IMR-90 (cell line): ENCODE results near the gene KLF17. TPM values are rescaled to one million over a fixed set of nuclear protein-coding genes. Genes with fewer than 3 reads are reported as not detected.

Source experiments
- ATAC-seq: fragments of 200-7000 bp; cut with Tn5 transposase; 2 replicates; pipeline ENCODE4 v1.9.1; 2020; ENCODE audit warnings: low read depth, mild to moderate bottlenecking, moderate library complexity
- BruUV-seq: library from RNA; stranded (reverse); fragments of 400-500 nt; replicated peaks from 2 replicates; lab custom pipeline; 2021; lab: Mats Ljungman, UMichigan
- CTCF ChIA-PET: fragments of 300-600 bp; formaldehyde crosslinking; extraction: SDS; loops from one replicate; lab custom pipeline; 2021; ENCODE audit warnings: antibody characterized with exemption; lab: Yijun Ruan, JAX
- POLR2A ChIA-PET: fragments of 300-600 bp; sonication (Branson Sonifier 250); formaldehyde crosslinking; loops from one replicate; lab custom pipeline; 2022; ENCODE audit warnings: antibody characterized with exemption; ENCODE audit not compliant: unreplicated experiment; lab: Charles Lee
- DNase-seq: peaks from one replicate; pipeline ENCODE4 v3.0.0; 2013
- H2AFZ ChIP-seq: replicated peaks from 2 replicates; pipeline ENCODE3; 2013; ENCODE audit warnings: low read length, mild to moderate bottlenecking; ENCODE audit not compliant: poor library complexity
- H2AK5ac ChIP-seq: 2 replicates; pipeline ENCODE4 v1.6.1; 2013; ENCODE audit warnings: low read depth, low read length, inconsistent platforms
- H2AK9ac ChIP-seq: replicated peaks from 2 replicates; pipeline ENCODE3; 2013; ENCODE audit warnings: mild to moderate bottlenecking, low read depth, low read length, moderate library complexity; ENCODE audit not compliant: poor library complexity
- H2BK120ac ChIP-seq: 2 replicates; pipeline ENCODE4 v1.6.1; 2013; ENCODE audit warnings: low read depth, low read length, inconsistent platforms
- H2BK15ac ChIP-seq: 3 replicates; pipeline ENCODE4 v1.6.1; 2013; ENCODE audit warnings: low read depth, low read length, inconsistent platforms
- H2BK20ac ChIP-seq: 2 replicates; pipeline ENCODE4 v1.6.1; 2013; ENCODE audit warnings: low read depth, mild to moderate bottlenecking, inconsistent platforms, low read length, moderate library complexity
- H2BK5ac ChIP-seq: 2 replicates; pipeline ENCODE4 v1.6.1; 2013; ENCODE audit warnings: mild to moderate bottlenecking, low read depth, low read length, inconsistent platforms; ENCODE audit not compliant: poor library complexity, severe bottlenecking
- H3K14ac ChIP-seq: replicated peaks from 2 replicates; pipeline ENCODE4 v1.6.1; 2013; ENCODE audit warnings: low read depth, low read length, inconsistent platforms
- H3K18ac ChIP-seq: 2 replicates; pipeline ENCODE4 v1.6.1; 2013; ENCODE audit warnings: low read depth, low read length, control low read depth
- H3K23ac ChIP-seq: 2 replicates; pipeline ENCODE4 v1.6.1; 2013; ENCODE audit warnings: low read depth, low read length, inconsistent platforms
- H3K27ac ChIP-seq: 2 replicates; pipeline ENCODE4 v1.5.1; 2013; ENCODE audit warnings: mild to moderate bottlenecking, control low read depth, low read length; ENCODE audit not compliant: insufficient read depth
- H3K27me3 ChIP-seq: 2 replicates; pipeline ENCODE4 v1.6.1; 2013; ENCODE audit warnings: low read length; ENCODE audit not compliant: control insufficient read depth, insufficient read depth
- H3K36me3 ChIP-seq: 2 replicates; pipeline ENCODE4 v1.6.1; 2013; ENCODE audit warnings: low read length, mixed read lengths; ENCODE audit not compliant: control insufficient read depth, insufficient read depth
- H3K4ac ChIP-seq: 2 replicates; pipeline ENCODE4 v1.6.1; 2013; ENCODE audit warnings: low read depth, low read length, inconsistent platforms
- H3K4me1 ChIP-seq: 2 replicates; pipeline ENCODE4 v1.6.1; 2013; ENCODE audit warnings: low read length, mixed read lengths; ENCODE audit not compliant: control insufficient read depth, insufficient read depth
- H3K4me2 ChIP-seq: 2 replicates; pipeline ENCODE4 v1.6.1; 2013; ENCODE audit warnings: low read depth, mild to moderate bottlenecking, control low read depth, low read length, moderate library complexity
- H3K4me3 ChIP-seq: 2 replicates; pipeline ENCODE4 v1.5.1; 2013; ENCODE audit warnings: low read depth, mild to moderate bottlenecking, control low read depth, low read length, moderate library complexity; ENCODE audit not compliant: insufficient read depth
- H3K56ac ChIP-seq: 2 replicates; pipeline ENCODE4 v1.6.1; 2013; ENCODE audit warnings: low read length, inconsistent platforms; ENCODE audit not compliant: insufficient read depth; ENCODE audit errors: extremely low read depth
- H3K79me1 ChIP-seq, 2 experiments: 2 replicates each; pipeline ENCODE4 v1.6.1; 2013; ENCODE audit warnings: low read length in 2 of 2, inconsistent platforms in 1 of 2, low read depth in 1 of 2
- H3K9ac ChIP-seq: 2 replicates; pipeline ENCODE4 v1.6.1; 2013; ENCODE audit warnings: low read depth, low read length, control low read depth
- H3K9me1 ChIP-seq: 2 replicates; pipeline ENCODE4 v1.6.1; 2013; ENCODE audit warnings: low read length, inconsistent platforms; ENCODE audit not compliant: insufficient read depth
- H3K9me3 ChIP-seq: 2 replicates; pipeline ENCODE4 v1.6.1; 2013; ENCODE audit warnings: low read length; ENCODE audit not compliant: control insufficient read depth, insufficient read depth
- H4K20me1 ChIP-seq: 2 replicates; pipeline ENCODE4 v1.6.1; 2013; ENCODE audit warnings: low read length, inconsistent platforms; ENCODE audit not compliant: insufficient read depth
- H4K5ac ChIP-seq: 2 replicates; pipeline ENCODE4 v1.6.1; 2013; ENCODE audit warnings: mild to moderate bottlenecking, low read depth, low read length, control low read depth
- H4K8ac ChIP-seq, 2 experiments: 2 replicates each; pipeline ENCODE4 v1.6.1; 2013; ENCODE audit warnings: low read depth in 2 of 2, low read length in 2 of 2, control low read depth in 1 of 2, inconsistent platforms in 1 of 2
- H4K91ac ChIP-seq: 2 replicates; pipeline ENCODE4 v1.6.1; 2013; ENCODE audit warnings: low read depth, low read length, inconsistent platforms; ENCODE audit not compliant: insufficient read depth
- CEBPB ChIP-seq: IDR thresholded peaks from 2 replicates; pipeline ENCODE4 v1.6.1; 2012; ENCODE audit warnings: low read depth, low read length, improper control_type of control experiment
- CHD1 ChIP-seq: IDR thresholded peaks from 2 replicates; pipeline ENCODE4 v1.6.1; 2012; ENCODE audit warnings: low read depth, low read length, improper control_type of control experiment
- MAFK ChIP-seq: IDR thresholded peaks from 2 replicates; pipeline ENCODE4 v1.6.1; 2012; ENCODE audit warnings: low read depth, low read length, improper control_type of control experiment
- POLR2A ChIP-seq: IDR thresholded peaks from 2 replicates; pipeline ENCODE4 v1.6.1; 2012; ENCODE audit warnings: mild to moderate bottlenecking, low read depth, low read length
- RAD21 ChIP-seq: IDR thresholded peaks from 2 replicates; pipeline ENCODE4 v1.6.1; 2012; ENCODE audit warnings: low read length, improper control_type of control experiment
- RCOR1 ChIP-seq: IDR thresholded peaks from 2 replicates; pipeline ENCODE4 v1.6.1; 2012; ENCODE audit warnings: mild to moderate bottlenecking, low read length, improper control_type of control experiment; ENCODE audit not compliant: insufficient replicate concordance
- SMC3 ChIP-seq: fragments of 150-350 bp; IDR thresholded peaks from 2 replicates; pipeline ENCODE4 v1.6.1; 2016; ENCODE audit warnings: low read depth, mild to moderate bottlenecking, antibody characterized with exemption, low read length, moderate library complexity
- WGBS, 2 experiments: methylation state at CpG; one replicate each; pipeline versions ENCODE4 v1.1.5 to v1.1.7; 2013; ENCODE audit warnings: missing lambda C conversion rate in 2 of 2; ENCODE audit not compliant: insufficient read length in 1 of 2; ENCODE audit errors: extremely low coverage in 2 of 2; 5-methylcytosine and 5-hydroxymethylcytosine counted together
- dilution Hi-C: fragments of 300-500 bp; cut with HindIII; formaldehyde crosslinking; loops from one replicate; pipeline ENCODE4 v1.14.3; 2018; ENCODE audit warnings: low sequenced_read_pairs; ENCODE audit not compliant: unreplicated experiment
- in situ Hi-C: fragments of 300-500 bp; cut with MboI; formaldehyde crosslinking; loops from 3 replicates; pipeline ENCODE4 v1.14.3; 2019; ENCODE audit warnings: low sequenced_read_pairs, inconsistent platforms, mixed read lengths
- intact Hi-C: fragments of 100-400 bp; cut with micrococcal nuclease; formaldehyde crosslinking; loops from 2 replicates; pipeline ENCODE4 v1.10.0; 2022
- polyA plus RNA-seq, 3 experiments: library from polyadenylated mRNA; depleted of rRNA; stranded (reverse); fragments of >200 nt; gene quantifications; 2 replicates each; pipeline ENCODE4 v1.2.3, GENCODE V29; 2012; ENCODE audit warnings: low replicate concordance in 1 of 3
- total RNA-seq: library from RNA; depleted of rRNA; stranded (reverse); fragments of >200 nt; gene quantifications from 2 replicates; pipeline ENCODE4 v1.2.3, GENCODE V29; 2012
- TF ChIP-seq, protein P1 (sequence below): conservative IDR thresholded peaks from 2 replicates; pipeline ENCODE4 v1.5.1; 2012; ENCODE audit warnings: mild to moderate bottlenecking, low read depth, low read length, improper control_type of control experiment

Gene KLF17
- total and polyA plus RNA-seq, 2 of the 4 experiments (the other 2 are of a cell fraction), result 0.17 to 0.36 TPM

DNA sequence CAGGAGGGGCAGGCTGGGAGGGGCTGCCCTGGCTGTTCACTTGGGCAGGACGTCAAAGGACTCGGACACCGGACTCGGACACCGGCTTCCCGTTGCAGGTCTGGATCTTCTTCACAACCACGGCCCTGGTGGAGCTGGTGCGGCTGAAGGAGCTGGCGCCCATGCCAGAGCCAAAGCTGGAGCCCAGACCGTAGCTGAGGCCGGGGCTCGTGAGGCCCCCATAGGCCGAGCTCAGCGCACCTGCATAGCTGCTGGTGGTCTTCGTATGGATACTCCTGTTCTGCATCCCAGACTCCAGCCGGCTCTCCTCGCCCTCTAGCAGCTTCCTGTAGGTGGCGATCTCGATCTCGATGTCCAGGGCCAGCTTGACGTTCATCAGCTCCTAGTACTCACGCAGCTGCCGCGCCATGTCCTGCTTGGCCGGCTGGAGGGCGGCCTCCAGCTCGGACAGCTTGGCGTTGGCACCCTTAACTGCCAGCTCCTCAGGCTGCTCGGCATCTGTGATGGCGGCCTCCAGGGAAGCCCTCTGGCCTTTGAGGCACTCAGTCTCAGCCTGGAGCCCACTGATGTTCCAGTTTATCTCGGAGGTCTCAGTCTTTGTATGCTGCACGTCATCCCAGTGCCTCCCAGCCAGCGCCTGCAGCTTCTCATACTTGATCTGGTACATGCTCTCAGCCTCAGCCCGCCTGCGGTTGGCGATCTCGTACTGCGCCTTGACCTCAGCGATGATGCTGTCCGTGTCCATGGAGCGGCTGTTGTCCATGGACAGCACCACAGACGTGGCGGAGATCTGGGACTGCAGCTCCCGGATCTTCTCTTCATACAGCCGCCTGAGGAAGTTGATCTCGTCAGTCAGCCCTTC lies 15.1 kb upstream of the KLF17 start:
- no peak overlapping the region for H3K18ac ChIP-seq
- H2AFZ ChIP-seq, result peak overlapping the region; percentile 41
- dilution Hi-C loops (no loop called here), intact Hi-C loops (no loop called here), in situ Hi-C loops (no loop called here)
- H2BK5ac ChIP-seq, result no peak overlapping the region
- H3K9ac ChIP-seq, result no peak overlapping the region
- no peak overlapping the region for H3K4ac ChIP-seq
- H2BK20ac ChIP-seq, result no peak overlapping the region
- no peak overlapping the region for H3K23ac ChIP-seq
- H3K27ac ChIP-seq, result no peak overlapping the region
- H3K9me1 ChIP-seq, result no peaks in the 10 kb centered on the region
- H3K4me2 ChIP-seq, result no peak overlapping the region
- no peak overlapping the region for H3K14ac ChIP-seq
- no peak overlapping the region for H3K56ac ChIP-seq
- ATAC-seq, result no peak
- H2AK5ac ChIP-seq, result no peak overlapping the region
- H3K4me3 ChIP-seq, result no peak overlapping the region
- no peak overlapping the region for H2AK9ac ChIP-seq
- H3K9me3 ChIP-seq, result no peaks in the 10 kb centered on the region
- no peak overlapping the region for H4K8ac ChIP-seq
- no peak overlapping the region for H2BK120ac ChIP-seq
- ChIA-PET CTCF (interaction anchor here (0.6 to 1.6 kb wide), 5 partner anchors 10 to 102 kb away, joined by 3 to 9 read pairs (median 3); no protein-coding TSS in a partner anchor), POLR2A (no interaction called here)
- no peaks in the 10 kb centered on the region for H3K79me1 ChIP-seq
- no peak overlapping the region for H2BK15ac ChIP-seq
- H4K20me1 ChIP-seq, result no peaks in the 10 kb centered on the region
- H4K5ac ChIP-seq, result no peak overlapping the region
- H3K4me1 ChIP-seq, result no peaks in the 10 kb centered on the region
- BruUV-seq, result no TSS peak
- TF ChIP-seq CHD1 (no peak), MAFK (no peak), CEBPB (no peak), SMC3 (no peak), RCOR1 (no peak), RAD21 (0 out of 2 replicates have a peak, but pooled peaks have one; percentile 14), POLR2A (no peak)
- TF ChIP-seq, protein P1, sequence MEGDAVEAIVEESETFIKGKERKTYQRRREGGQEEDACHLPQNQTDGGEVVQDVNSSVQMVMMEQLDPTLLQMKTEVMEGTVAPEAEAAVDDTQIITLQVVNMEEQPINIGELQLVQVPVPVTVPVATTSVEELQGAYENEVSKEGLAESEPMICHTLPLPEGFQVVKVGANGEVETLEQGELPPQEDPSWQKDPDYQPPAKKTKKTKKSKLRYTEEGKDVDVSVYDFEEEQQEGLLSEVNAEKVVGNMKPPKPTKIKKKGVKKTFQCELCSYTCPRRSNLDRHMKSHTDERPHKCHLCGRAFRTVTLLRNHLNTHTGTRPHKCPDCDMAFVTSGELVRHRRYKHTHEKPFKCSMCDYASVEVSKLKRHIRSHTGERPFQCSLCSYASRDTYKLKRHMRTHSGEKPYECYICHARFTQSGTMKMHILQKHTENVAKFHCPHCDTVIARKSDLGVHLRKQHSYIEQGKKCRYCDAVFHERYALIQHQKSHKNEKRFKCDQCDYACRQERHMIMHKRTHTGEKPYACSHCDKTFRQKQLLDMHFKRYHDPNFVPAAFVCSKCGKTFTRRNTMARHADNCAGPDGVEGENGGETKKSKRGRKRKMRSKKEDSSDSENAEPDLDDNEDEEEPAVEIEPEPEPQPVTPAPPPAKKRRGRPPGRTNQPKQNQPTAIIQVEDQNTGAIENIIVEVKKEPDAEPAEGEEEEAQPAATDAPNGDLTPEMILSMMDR, result 0 out of 2 replicates have a peak, but pooled peaks have one; percentile 20
- no peaks in the 10 kb centered on the region; the same call in 1 of the 2 replicates for H3K27me3 ChIP-seq
- WGBS, 2 experiments, result 63% methylated on average over 39 of the region's 46 CpGs; no CpG with 5 or more reads in 1 of the 2 experiments
- no peak overlapping the region for H4K91ac ChIP-seq
- no peaks in the 10 kb centered on the region for H3K36me3 ChIP-seq
- DNase-seq, result no peak
